Ascending aorta (tissue), 2 donors: Measurements from ENCODE around the gene C16orf87. TPM values are rescaled to one million over a fixed set of nuclear protein-coding genes. Genes with fewer than 3 reads are reported as not detected.

Source experiments
- DNase-seq, 2 donors: peaks; one replicate each; pipeline ENCODE4 v3.0.0-alpha.2; 2019; ENCODE audit warnings: low spot score in 2 of 2
- H3K27ac ChIP-seq, 2 donors: fragments of 200-600 bp; sonication (generic); one replicate each; pipeline ENCODE4 v1.5.1; 2016 to 2017; ENCODE audit warnings: mild to moderate bottlenecking in 1 of 2
- H3K27me3 ChIP-seq: fragments of 200-600 bp; sonication (generic); one replicate; pipeline ENCODE4 v1.5.1; 2017
- H3K36me3 ChIP-seq, 2 donors: fragments of 200-600 bp; sonication (generic); one replicate each; pipeline ENCODE4 v1.5.1; 2016
- H3K4me1 ChIP-seq, 2 donors: fragments of 200-600 bp; sonication (generic); one replicate each; pipeline ENCODE4 v1.5.1; 2016 to 2017; ENCODE audit warnings: mild to moderate bottlenecking in 1 of 2
- H3K4me3 ChIP-seq, 2 donors: fragments of 200-600 bp; sonication (generic); one replicate each; pipeline ENCODE4 v1.5.1; 2016 to 2017; ENCODE audit warnings: mild to moderate bottlenecking in 1 of 2
- H3K9me3 ChIP-seq, 2 donors: fragments of 200-600 bp; sonication (generic); one replicate each; pipeline ENCODE4 v1.5.1; 2016
- CTCF ChIP-seq, 3 experiments: fragments of 200-600 bp in 2 of 3; fragments of 450-650 bp in 1 of 3; sonication (generic) in 2 of 3; IDR thresholded peaks; one replicate each; pipeline ENCODE4 v1.5.1; 2016 to 2019; ENCODE audit warnings: antibody characterized with exemption in 3 of 3, mild to moderate bottlenecking in 1 of 3, moderate library complexity in 1 of 3
- intact Hi-C: fragments of 100-400 bp; cut with DNase I; formaldehyde crosslinking; loops from one replicate; pipeline ENCODE4 v1.15.1; 2023
- total RNA-seq: library from RNA; depleted of rRNA; stranded (reverse); fragments of >200 nt; gene quantifications from one replicate; pipeline ENCODE4 v1.1.0, GENCODE V29; 2016

C16orf87 gene
- total RNA-seq, 1 donor from 2014 or later, result under 0.01 TPM

GRCh38 chr16:46793841-46794240 lies 37.1 kb downstream of the C16orf87 start:
- no peak for DNase-seq
- peaks cover 11 to 30% of the 10 kb centered on the region in 2 donors for H3K9me3 ChIP-seq
- H3K27ac ChIP-seq, result no peak overlapping the region
- H3K27me3 ChIP-seq, result no peaks in the 10 kb centered on the region
- intact Hi-C loops, result loop anchor here (5.0 kb wide), 1 partner anchor 107 kb away; the partner anchor contains the start of genes ORC6 and VPS35
- TF ChIP-seq CTCF (IDR thresholded peaks at IDR 0.05), result no peak
- H3K4me1 ChIP-seq, result no peaks in the 10 kb centered on the region
- H3K36me3 ChIP-seq, result no peaks in the 10 kb centered on the region
- no peak overlapping the region for H3K4me3 ChIP-seq

- no peak for TF ChIP-seq CTCF (IDR thresholded peaks at IDR 0.05)
- no peaks in the 10 kb centered on the region for H3K4me1 ChIP-seq
- H3K27me3 ChIP-seq, result no peaks in the 10 kb centered on the region
- peak overlapping the region in 1 of 2 donors; percentile 81 for H3K4me3 ChIP-seq
- no peaks in the 10 kb centered on the region for H3K36me3 ChIP-seq
- peak overlapping the region in 1 of 2 donors; percentile 22 for H3K27ac ChIP-seq
- peaks cover 11 to 18% of the 10 kb centered on the region in 2 donors for H3K9me3 ChIP-seq
- DNase-seq, result no peak
- intact Hi-C loops, result loop anchor here (5.0 kb wide), 1 partner anchor 103 kb away; the partner anchor contains the start of genes ORC6 and VPS35
Observed at GRCh38 chr16:46790599-46791270, 40.2 kb downstream of the C16orf87 start.

DNA sequence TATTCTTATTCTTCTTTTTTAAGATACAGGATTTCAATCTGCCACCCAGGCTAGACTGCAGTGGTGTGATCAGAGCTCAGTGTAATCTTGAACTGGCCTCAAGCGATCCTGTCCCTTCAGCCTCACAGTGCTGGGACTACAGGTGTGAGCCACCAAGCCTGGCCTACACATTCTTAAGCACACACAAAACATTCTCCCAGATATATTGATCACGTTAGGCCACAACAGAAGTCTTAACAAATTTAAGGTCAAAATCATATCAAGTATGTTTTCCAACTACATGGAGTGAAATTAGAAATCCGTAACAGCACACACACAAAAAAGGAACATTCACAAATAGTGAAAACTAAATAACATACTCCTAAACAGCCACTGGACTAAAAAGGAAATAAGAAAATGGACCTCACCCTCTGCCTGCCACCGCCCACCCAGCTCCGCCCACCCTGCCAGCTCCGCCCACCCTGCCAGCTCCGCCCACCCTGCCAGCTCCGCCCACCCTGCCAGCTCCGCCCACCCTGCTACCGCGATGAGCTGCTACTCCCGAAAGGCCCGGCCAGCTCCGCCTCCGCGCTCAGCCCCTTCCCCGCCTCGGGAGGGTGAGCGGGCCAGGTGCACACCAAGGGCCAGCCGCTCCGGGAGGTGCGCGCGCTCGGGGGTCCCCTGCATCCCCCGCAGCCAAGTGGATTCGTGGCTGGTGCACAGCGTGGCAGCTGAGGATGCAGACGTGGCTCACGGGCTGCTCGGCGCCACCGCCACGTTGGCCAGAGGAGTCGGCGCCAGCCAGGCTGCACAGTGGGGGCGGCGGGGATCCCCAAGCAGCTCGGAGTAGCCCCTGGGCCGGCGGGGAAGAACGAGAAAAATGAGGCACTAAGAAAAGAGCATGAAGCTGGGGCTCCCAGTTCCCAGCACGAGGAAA lies 41.2 kb downstream of the C16orf87 start:
- Histone ChIP-seq H3K27me3 (no peaks in the 10 kb centered on the region), H3K9me3 (peaks cover 11 to 18% of the 10 kb centered on the region in 2 donors), H3K4me1 (no peaks in the 10 kb centered on the region), H3K36me3 (no peaks in the 10 kb centered on the region), H3K4me3 (peak overlapping the region; percentile 72 to 81), H3K27ac (peak overlapping the region; percentile 31 to 32)
- intact Hi-C loops, result loop anchor here (1.0 to 5.0 kb wide), 2 partner anchors 42 to 102 kb away; partner anchors contain the start of genes C16orf87, ORC6 and VPS35
- peak; percentile 38 to 85 for DNase-seq
- TF ChIP-seq CTCF (IDR thresholded peaks at IDR 0.05), result no peak

DNA sequence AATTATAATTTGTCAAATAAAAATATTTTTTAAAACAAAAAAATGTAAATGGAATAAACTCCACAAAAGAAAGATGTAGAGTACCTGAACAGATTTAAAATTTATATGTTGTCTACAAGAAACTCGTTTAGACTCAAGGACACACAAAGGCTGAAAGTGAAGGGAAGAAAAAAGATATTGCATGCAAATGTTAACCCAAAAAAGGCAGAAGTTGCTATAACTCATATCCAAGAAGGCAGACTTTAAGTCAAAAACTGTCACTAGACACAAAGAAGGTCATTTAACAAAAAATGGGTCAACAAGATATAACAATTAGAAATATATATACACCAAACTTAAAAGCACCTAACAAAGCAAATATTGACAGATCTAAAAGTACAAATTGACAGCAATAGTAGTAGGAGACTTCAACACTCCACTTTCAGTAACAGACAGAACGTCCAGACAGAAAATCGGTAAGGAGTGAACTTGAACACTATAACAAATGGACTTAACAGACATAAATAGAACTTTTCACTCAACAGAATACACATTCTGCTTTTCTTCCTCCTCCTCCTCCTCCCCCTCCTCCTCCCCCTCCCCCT lies 42.0 kb downstream of the C16orf87 start:
- intact Hi-C loops, result loop anchor here (1.0 kb wide), 1 partner anchor 42 kb away; the partner anchor contains the start of gene C16orf87
- no peak for TF ChIP-seq CTCF (IDR thresholded peaks at IDR 0.05)
- no peaks in the 10 kb centered on the region for H3K27me3 ChIP-seq
- no peak for DNase-seq
- no peaks in the 10 kb centered on the region for H3K4me1 ChIP-seq
- H3K9me3 ChIP-seq, result peaks cover 7 to 11% of the 10 kb centered on the region in 2 donors
- no peaks in the 10 kb centered on the region for H3K36me3 ChIP-seq
- H3K27ac ChIP-seq, result peak overlapping the region in 1 of 2 donors; percentile 31
- no peak overlapping the region for H3K4me3 ChIP-seq

DNA sequence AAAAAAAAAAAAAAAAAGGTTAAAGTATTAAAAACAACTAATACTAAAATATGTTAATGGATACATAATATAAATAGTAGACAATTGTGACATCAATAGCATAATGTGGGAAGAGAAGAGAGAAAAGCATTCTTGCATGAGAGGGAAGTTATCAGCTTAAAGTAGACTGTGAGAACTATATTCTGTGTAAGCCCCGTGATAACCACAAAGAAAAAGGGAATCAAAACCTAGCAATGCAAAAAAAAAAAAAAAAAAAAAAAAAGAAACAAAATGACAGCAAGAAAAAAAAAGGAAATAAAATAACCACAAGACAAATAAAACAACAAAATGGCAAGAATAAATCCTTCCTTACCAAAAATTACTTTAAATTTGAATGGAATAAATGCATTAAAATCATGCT lies 43.1 kb downstream of the C16orf87 start:
- Histone ChIP-seq H3K4me3 (no peak overlapping the region), H3K27me3 (no peaks in the 10 kb centered on the region), H3K27ac (no peak overlapping the region), H3K9me3 (no peaks in the 10 kb centered on the region), H3K36me3 (no peaks in the 10 kb centered on the region), H3K4me1 (no peaks in the 10 kb centered on the region)
- intact Hi-C loops, result no loop called here
- DNase-seq, result no peak
- no peak for TF ChIP-seq CTCF (IDR thresholded peaks at IDR 0.05)
